HepG2 (cell line): Measurements from ENCODE around the gene TNFAIP6. TPM values are rescaled to one million over a fixed set of nuclear protein-coding genes. Genes with fewer than 3 reads are reported as not detected.

Experiments
- AHDC1 ChIP-seq: sonication (generic); formaldehyde crosslinking; IDR thresholded peaks from 2 replicates; pipeline ENCODE4 v1.5.1; 2020; ENCODE audit warnings: mild to moderate bottlenecking, missing genetic modification reagents, borderline replicate concordance
- BORCS8-MEF2B ChIP-seq: sonication (generic); formaldehyde crosslinking; IDR thresholded peaks from 2 replicates; pipeline ENCODE4 v1.8.0; 2022; ENCODE audit warnings: mild to moderate bottlenecking, missing genetic modification reagents
- CHCHD3 ChIP-seq: sonication (generic); formaldehyde crosslinking; IDR thresholded peaks from 2 replicates; pipeline ENCODE4 v1.8.0; 2022; ENCODE audit warnings: mild to moderate bottlenecking, missing genetic modification reagents, moderate library complexity
- HIC2 ChIP-seq: sonication (generic); formaldehyde crosslinking; IDR thresholded peaks from 2 replicates; pipeline ENCODE4 v1.9.0; 2022; ENCODE audit warnings: low read depth, missing genetic modification reagents
- HNF1B ChIP-seq: sonication (generic); formaldehyde crosslinking; IDR thresholded peaks from 2 replicates; pipeline ENCODE4 v1.5.1; 2020; ENCODE audit warnings: mild to moderate bottlenecking, moderate library complexity, missing genetic modification reagents
- HOXA7 ChIP-seq: sonication (generic); formaldehyde crosslinking; IDR thresholded peaks from 2 replicates; pipeline ENCODE4 v1.8.1; 2022; ENCODE audit warnings: mild to moderate bottlenecking, missing genetic modification reagents, moderate library complexity
- HOXD1 ChIP-seq: sonication (generic); formaldehyde crosslinking; IDR thresholded peaks from 2 replicates; pipeline ENCODE4 v1.5.0; 2020; ENCODE audit warnings: missing genetic modification reagents
- MED13 ChIP-seq: sonication (generic); formaldehyde crosslinking; IDR thresholded peaks from 2 replicates; pipeline ENCODE4 v1.5.0; 2020; ENCODE audit warnings: missing genetic modification reagents
- MTA3 ChIP-seq: sonication (generic); formaldehyde crosslinking; IDR thresholded peaks from 2 replicates; pipeline ENCODE4 v1.4.0; 2020; ENCODE audit warnings: missing genetic modification reagents
- SIN3B ChIP-seq: fragments of 150-350 bp; IDR thresholded peaks from 2 replicates; pipeline ENCODE4 v1.6.1; 2014; ENCODE audit warnings: low read length
- ZNF33B ChIP-seq: sonication (generic); formaldehyde crosslinking; IDR thresholded peaks from 2 replicates; pipeline ENCODE4 v1.5.1; 2020; ENCODE audit warnings: mild to moderate bottlenecking, missing genetic modification reagents
- polyA plus RNA-seq, 8 experiments: library from polyadenylated mRNA; depleted of rRNA in 3 of 8; stranded (reverse) in 7 of 8; unstranded in 1 of 8; fragments of >200 nt; fragmentation: Illumina TruSeq in 4 of 8; extraction: Trizol in 4 of 8; gene quantifications; 2 replicates each; pipeline versions ENCODE4 v1.2.1 to v1.2.3, GENCODE V29; 2011 to 2016; ENCODE audit warnings: low read depth in 4 of 8, missing spikeins in 1 of 8, mixed read lengths in 1 of 8; ENCODE audit not compliant: insufficient read depth in 1 of 8
- total RNA-seq, 5 experiments: library from RNA; depleted of rRNA; stranded (reverse); fragments of >200 nt; fragmentation: Illumina TruSeq; extraction: Trizol; gene quantifications; 2 replicates each; pipeline ENCODE4 v1.2.3, GENCODE V29; 2016; ENCODE audit warnings: low read depth in 1 of 5
- TF ChIP-seq, protein P1 (sequence below): sonication (generic); formaldehyde crosslinking; IDR thresholded peaks from 2 replicates; pipeline ENCODE4 v1.5.1; 2020; ENCODE audit warnings: mild to moderate bottlenecking, missing genetic modification reagents
- TF ChIP-seq, protein P2 (sequence below): sonication (generic); formaldehyde crosslinking; IDR thresholded peaks from 2 replicates; pipeline ENCODE4 v1.5.0; 2020; ENCODE audit warnings: mild to moderate bottlenecking, missing genetic modification reagents

Gene TNFAIP6
- total and polyA plus RNA-seq, 2 of the 13 experiments (the other 11 are each of a cell fraction or from before 2014, with no cell fraction given): not detected

GRCh38 chr2:151409601-151410484 is 52.5 kb downstream of the TNFAIP6 start, which contains the start of gene RIF1 (continued):
- TF ChIP-seq AHDC1 (peak; percentile 76), BORCS8-MEF2B (peak; percentile 97), CHCHD3 (peak; percentile 82; the same call in 1 of the 2 replicates), SIN3B (peak; percentile 60), MTA3 (CRISPR knock-in tag) (no peak; the same call in 1 of the 2 replicates), MED13 (no peak), HOXA7 (no peak), HOXD1 (peak; percentile 36; the same call in 1 of the 2 replicates), HNF1B (CRISPR knock-in tag) (peak; percentile 87), ZNF33B (CRISPR knock-in tag) (peak; percentile 79), HIC2 (peak; percentile 19; the same call in 1 of the 2 replicates)
- TF ChIP-seq, protein P1, sequence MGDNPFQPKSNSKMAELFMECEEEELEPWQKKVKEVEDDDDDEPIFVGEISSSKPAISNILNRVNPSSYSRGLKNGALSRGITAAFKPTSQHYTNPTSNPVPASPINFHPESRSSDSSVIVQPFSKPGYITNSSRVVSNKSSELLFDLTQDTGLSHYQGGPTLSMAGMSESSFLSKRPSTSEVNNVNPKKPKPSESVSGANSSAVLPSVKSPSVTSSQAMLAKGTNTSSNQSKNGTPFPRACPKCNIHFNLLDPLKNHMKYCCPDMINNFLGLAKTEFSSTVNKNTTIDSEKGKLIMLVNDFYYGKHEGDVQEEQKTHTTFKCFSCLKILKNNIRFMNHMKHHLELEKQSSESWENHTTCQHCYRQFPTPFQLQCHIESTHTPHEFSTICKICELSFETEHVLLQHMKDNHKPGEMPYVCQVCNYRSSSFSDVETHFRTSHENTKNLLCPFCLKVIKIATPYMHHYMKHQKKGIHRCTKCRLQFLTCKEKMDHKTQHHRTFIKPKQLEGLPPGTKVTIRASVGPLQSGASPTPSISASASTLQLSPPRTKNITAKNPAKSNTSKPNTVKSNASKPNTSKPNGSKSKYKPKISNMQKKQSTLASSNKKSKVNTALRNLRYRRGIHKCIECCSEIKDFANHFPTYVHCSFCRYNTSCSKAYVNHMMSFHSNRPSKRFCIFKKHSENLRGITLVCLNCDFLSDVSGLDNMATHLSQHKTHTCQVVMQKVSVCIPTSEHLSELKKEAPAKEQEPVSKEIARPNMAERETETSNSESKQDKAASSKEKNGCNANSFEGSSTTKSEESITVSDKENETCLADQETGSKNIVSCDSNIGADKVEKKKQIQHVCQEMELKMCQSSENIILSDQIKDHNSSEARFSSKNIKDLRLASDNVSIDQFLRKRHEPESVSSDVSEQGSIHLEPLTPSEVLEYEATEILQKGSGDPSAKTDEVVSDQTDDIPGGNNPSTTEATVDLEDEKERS (CRISPR knock-in tag): peak; percentile 95
- TF ChIP-seq, protein P2, sequence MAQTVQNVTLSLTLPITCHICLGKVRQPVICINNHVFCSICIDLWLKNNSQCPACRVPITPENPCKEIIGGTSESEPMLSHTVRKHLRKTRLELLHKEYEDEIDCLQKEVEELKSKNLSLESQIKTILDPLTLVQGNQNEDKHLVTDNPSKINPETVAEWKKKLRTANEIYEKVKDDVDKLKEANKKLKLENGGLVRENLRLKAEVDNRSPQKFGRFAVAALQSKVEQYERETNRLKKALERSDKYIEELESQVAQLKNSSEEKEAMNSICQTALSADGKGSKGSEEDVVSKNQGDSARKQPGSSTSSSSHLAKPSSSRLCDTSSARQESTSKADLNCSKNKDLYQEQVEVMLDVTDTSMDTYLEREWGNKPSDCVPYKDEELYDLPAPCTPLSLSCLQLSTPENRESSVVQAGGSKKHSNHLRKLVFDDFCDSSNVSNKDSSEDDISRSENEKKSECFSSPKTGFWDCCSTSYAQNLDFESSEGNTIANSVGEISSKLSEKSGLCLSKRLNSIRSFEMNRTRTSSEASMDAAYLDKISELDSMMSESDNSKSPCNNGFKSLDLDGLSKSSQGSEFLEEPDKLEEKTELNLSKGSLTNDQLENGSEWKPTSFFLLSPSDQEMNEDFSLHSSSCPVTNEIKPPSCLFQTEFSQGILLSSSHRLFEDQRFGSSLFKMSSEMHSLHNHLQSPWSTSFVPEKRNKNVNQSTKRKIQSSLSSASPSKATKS: no peak
